Measurements from ENCODE around the gene RSBN1L. TPM values are rescaled to one million over a fixed set of nuclear protein-coding genes. Genes with fewer than 3 reads are reported as not detected.

Gene RSBN1L
- total and polyA plus RNA-seq, 2 of the 8 experiments (the other 6 are each of a cell fraction or from before 2014, with no cell fraction given): 4.1 to 22.1 TPM

DNA sequence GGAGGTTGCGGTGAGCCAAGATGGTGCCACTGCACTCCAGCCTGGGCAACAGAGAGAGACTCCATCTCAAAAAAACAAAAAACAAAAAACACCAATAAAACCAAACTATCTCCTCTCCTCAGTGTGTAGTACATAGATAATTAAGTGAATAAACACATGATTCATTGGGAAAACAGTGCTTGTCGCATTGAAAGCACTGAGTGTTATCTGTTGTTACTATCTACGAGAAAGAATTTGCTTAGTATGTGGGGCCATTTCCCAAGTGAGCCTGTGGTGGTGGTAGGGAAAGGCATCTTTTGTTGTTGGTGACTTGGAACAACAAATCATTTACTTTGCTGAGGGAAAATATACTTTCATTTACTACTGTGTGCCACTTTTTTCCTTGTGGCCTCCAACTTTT lies 42.6 kb downstream of the RSBN1L start:
- H2BK5ac ChIP-seq (ENCODE audit: low read depth, low read length): no peak overlapping the region
- WGBS, 2 experiments (ENCODE audit: extremely low coverage in 1 of 2, insufficient coverage in 1 of 2, insufficient read length in 1 of 2, insufficient replicate concordance in 2 of 2, low coverage in 1 of 2, low lambda C conversion rate in 2 of 2, missing lambda C conversion rate in 1 of 2): 89% methylated on average over 3 of the region's 3 CpGs; no CpG with 5 or more reads in 1 of the 2 experiments
- CTCF ChIA-PET (ENCODE audit: partially characterized antibody): no interaction called here
- TF ChIP-seq, protein P1, sequence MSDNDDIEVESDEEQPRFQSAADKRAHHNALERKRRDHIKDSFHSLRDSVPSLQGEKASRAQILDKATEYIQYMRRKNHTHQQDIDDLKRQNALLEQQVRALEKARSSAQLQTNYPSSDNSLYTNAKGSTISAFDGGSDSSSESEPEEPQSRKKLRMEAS (IDR thresholded peaks at IDR 0.05): no peak
- TF ChIP-seq SIX5 (IDR thresholded peaks at IDR 0.05; ENCODE audit: low read depth, low read length): no peak
- no peak for TF ChIP-seq RNF2 (IDR thresholded peaks at IDR 0.05; ENCODE audit: borderline replicate concordance, low read depth, low read length, missing control alignments, poor library complexity, severe bottlenecking)
- TF ChIP-seq ZNF274 (IDR thresholded peaks at IDR 0.05; ENCODE audit: borderline replicate concordance, extremely low read depth, low read length): no peak
- TF ChIP-seq SP1 (IDR thresholded peaks at IDR 0.05; ENCODE audit: low read depth, low read length): no peak
- TF ChIP-seq CHD2 (IDR thresholded peaks at IDR 0.05; ENCODE audit: low read length): no peak
- no peak for TF ChIP-seq PHF8 (conservative IDR thresholded peaks at IDR 0.05; ENCODE audit: low read depth, low read length)
- TF ChIP-seq RBBP5 (IDR thresholded peaks at IDR 0.05; ENCODE audit: borderline replicate concordance, low read depth, low read length): no peak
- no peak for TF ChIP-seq POLR2AphosphoS5 (IDR thresholded peaks at IDR 0.05; ENCODE audit: low read depth, low read length)
- no peak for TF ChIP-seq KDM1A (IDR thresholded peaks at IDR 0.05; ENCODE audit: borderline replicate concordance, low read length)
- TF ChIP-seq SRF (IDR thresholded peaks at IDR 0.05; ENCODE audit: low read depth, low read length): no peak

More for the DNA sequence above, 42.6 kb downstream of the RSBN1L start:
- Histone ChIP-seq H3K9me3 (ENCODE audit: insufficient read depth in 2 of 2, low read depth in 1 of 2, low read length in 1 of 2) (no peaks in the 10 kb centered on the region), H3K9ac (replicated peaks in 1 of 4; ENCODE audit: extremely low read depth in 1 of 4, low read depth in 3 of 4, low read length in 3 of 4) (no peak overlapping the region), H3K27ac (ENCODE audit: low read depth, low read length) (no peak overlapping the region), H2BK20ac (ENCODE audit: low read length) (no peak overlapping the region), H3K14ac (ENCODE audit: insufficient read length) (no peak overlapping the region), H3K56ac (replicated peaks; ENCODE audit: insufficient read length, low read depth, low read length) (no peak overlapping the region), H2AK5ac (ENCODE audit: low read depth, low read length) (no peak overlapping the region), H3K4me2 (ENCODE audit: insufficient read depth in 1 of 2, low read depth in 2 of 2, low read length in 2 of 2) (no peak overlapping the region), H3K79me1 (ENCODE audit: low read depth, low read length) (no peaks in the 10 kb centered on the region), H3K4me1 (replicated peaks in 1 of 4; ENCODE audit: control insufficient read depth in 3 of 4, insufficient read depth in 4 of 4, low read length in 3 of 4) (no peaks in the 10 kb centered on the region), H4K91ac (replicated peaks; ENCODE audit: insufficient read length, low read length) (no peak overlapping the region), H4K8ac (ENCODE audit: extremely low read depth, insufficient read depth, low read length) (no peak overlapping the region), H3K23ac (ENCODE audit: insufficient read length) (no peak overlapping the region), H2BK120ac (replicated peaks; ENCODE audit: low read depth, low read length) (no peak overlapping the region), H2BK12ac (ENCODE audit: low read depth, low read length) (no peak overlapping the region), H3K36me3 (ENCODE audit: control insufficient read depth in 2 of 4, insufficient read depth in 4 of 4, low read length in 3 of 4) (peaks cover 0 to 5% (median 0%) of the 10 kb centered on the region in 4 experiments; a peak in 1 of 8 replicates), H3K23me2 (ENCODE audit: low read depth, low read length) (no peaks in the 10 kb centered on the region), H3K27me3 (replicated peaks in 1 of 4; ENCODE audit: control insufficient read depth in 3 of 4, extremely low read depth in 1 of 4, insufficient read depth in 3 of 4, low read length in 3 of 4) (no peaks in the 10 kb centered on the region), H2AFZ (ENCODE audit: low read length) (no peak overlapping the region), H4K20me1 (replicated peaks in 1 of 2; ENCODE audit: control insufficient read depth in 1 of 2, insufficient read depth in 2 of 2, low read length in 2 of 2) (no peaks in the 10 kb centered on the region), H4K5ac (ENCODE audit: insufficient read length, low read depth, low read length) (no peak overlapping the region), H3K4me3 (ENCODE audit: extremely low read depth in 1 of 4, insufficient read depth in 2 of 4, low read depth in 3 of 4, low read length in 4 of 4) (no peak overlapping the region), H3K18ac (ENCODE audit: extremely low read depth, low read length) (no peak overlapping the region), H3K4ac (replicated peaks; ENCODE audit: insufficient read length, low read depth, low read length) (no peak overlapping the region), H2BK15ac (ENCODE audit: low read length) (no peak overlapping the region), H3K79me2 (ENCODE audit: control insufficient read depth in 1 of 2, insufficient read depth in 2 of 2, low read length in 2 of 2) (peaks cover 0 to 25% of the 10 kb centered on the region in 2 experiments; a peak in 2 of 4 replicates)
- FAIRE-seq (no peak), DNase-seq (ENCODE audit: low read depth in 1 of 2, low spot score in 2 of 2) (no peak)
- POLR2A ChIA-PET (ENCODE audit: partially characterized antibody): no interaction called here

Measured in H1 (cell line).